Loucy (cell line): ENCODE data around the gene NR3C2.

Source experiments
- EZH2phosphoT487 ChIP-seq: fragments of 200-600 bp; IDR thresholded peaks from 2 replicates; pipeline ENCODE4 v1.6.1; 2018; ENCODE audit warnings: antibody characterized with exemption, mild to moderate bottlenecking, moderate library complexity, borderline replicate concordance
- TF ChIP-seq, protein P1 (sequence below): fragments of 200-600 bp; sonication (generic); conservative IDR thresholded peaks from 2 replicates; pipeline ENCODE4 v1.5.1; 2014; ENCODE audit warnings: mild to moderate bottlenecking, antibody characterized with exemption, low read length

DNA sequence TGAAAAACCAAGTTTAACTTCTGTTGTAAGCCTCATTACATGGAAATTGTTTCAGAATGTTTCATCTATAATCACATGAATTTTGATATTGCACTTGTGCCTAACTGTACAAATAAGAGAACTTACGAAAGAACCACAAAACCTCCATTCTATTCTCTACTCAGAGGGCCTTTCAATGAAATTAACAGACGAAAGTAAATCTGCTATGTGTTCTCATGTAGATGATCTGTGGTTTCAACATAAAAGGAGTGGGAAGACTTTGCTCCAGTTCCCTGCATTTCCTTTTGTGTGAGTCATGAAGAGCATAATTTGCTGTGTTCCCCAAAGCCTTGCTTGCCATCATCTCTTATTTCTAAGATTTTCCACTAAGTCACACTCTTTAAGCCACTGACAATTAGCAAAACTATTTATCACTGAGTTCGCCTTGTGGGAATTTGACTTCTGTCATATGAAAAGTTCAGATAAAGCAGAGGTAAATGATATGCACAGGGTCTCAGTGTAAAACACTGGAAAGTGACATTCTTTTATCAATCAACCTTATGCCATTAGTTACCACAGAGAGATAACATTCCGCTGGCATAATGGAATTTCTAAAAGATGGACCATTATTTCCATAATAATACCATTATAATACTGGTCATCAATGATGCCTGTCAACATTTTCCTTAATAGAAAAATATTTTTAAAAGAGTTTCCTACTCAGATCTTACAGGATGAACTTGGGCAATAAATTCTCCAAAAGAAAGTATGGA, 329.8 kb downstream of the NR3C2 start:
- TF ChIP-seq, protein P1, sequence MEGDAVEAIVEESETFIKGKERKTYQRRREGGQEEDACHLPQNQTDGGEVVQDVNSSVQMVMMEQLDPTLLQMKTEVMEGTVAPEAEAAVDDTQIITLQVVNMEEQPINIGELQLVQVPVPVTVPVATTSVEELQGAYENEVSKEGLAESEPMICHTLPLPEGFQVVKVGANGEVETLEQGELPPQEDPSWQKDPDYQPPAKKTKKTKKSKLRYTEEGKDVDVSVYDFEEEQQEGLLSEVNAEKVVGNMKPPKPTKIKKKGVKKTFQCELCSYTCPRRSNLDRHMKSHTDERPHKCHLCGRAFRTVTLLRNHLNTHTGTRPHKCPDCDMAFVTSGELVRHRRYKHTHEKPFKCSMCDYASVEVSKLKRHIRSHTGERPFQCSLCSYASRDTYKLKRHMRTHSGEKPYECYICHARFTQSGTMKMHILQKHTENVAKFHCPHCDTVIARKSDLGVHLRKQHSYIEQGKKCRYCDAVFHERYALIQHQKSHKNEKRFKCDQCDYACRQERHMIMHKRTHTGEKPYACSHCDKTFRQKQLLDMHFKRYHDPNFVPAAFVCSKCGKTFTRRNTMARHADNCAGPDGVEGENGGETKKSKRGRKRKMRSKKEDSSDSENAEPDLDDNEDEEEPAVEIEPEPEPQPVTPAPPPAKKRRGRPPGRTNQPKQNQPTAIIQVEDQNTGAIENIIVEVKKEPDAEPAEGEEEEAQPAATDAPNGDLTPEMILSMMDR: no peak
- no peak for TF ChIP-seq EZH2phosphoT487
